Measurements from ENCODE around the gene MYO18B.

- TF ChIP-seq POLR2A (IDR thresholded peaks at IDR 0.05) (no peak), CTCF (IDR thresholded peaks at IDR 0.05) (no peak), POLR2AphosphoS5 (IDR thresholded peaks at IDR 0.05; ENCODE audit: insufficient read depth in 1 of 2, low read depth in 1 of 2) (no peak)
These were observed 158.4 kb downstream of the MYO18B start for GRCh38 chr22:25900390-25900789.

Data from vagina (tissue), 2 donors.